Motor neuron (in vitro differentiated cells): Measurements from ENCODE around the gene PRKCH. TPM values are rescaled to one million over a fixed set of nuclear protein-coding genes. Genes with fewer than 3 reads are reported as not detected.

Experiments used
- ATAC-seq, 8 experiments: fragments of 200-7000 bp; cut with Tn5 transposase; replicated peaks in 6 of 8; 2 replicates each; pipeline ENCODE4 v1.8.0; 2021; ENCODE audit warnings: mild to moderate bottlenecking in 8 of 8, moderate library complexity in 8 of 8
- H3K27ac ChIP-seq, 2 donors: fragments of 250-450 bp; sonication (Bioruptor Pico); 2 replicates each; pipeline ENCODE4 v1.9.0; 2021; ENCODE audit warnings: antibody characterized with exemption in 2 of 2, mild to moderate bottlenecking in 2 of 2, moderate library complexity in 1 of 2
- H3K4me1 ChIP-seq, 2 donors: fragments of 250-450 bp; sonication (Bioruptor Pico); replicated peaks in 1 of 2; 2 replicates each; pipeline ENCODE4 v1.6.1; 2021; ENCODE audit warnings: antibody characterized with exemption in 2 of 2, mild to moderate bottlenecking in 2 of 2, moderate library complexity in 1 of 2
- H3K4me3 ChIP-seq, 5 donors: fragments of 250-450 bp; sonication (Bioruptor Pico); 2 replicates each; pipeline ENCODE4 v1.9.0; 2021; ENCODE audit warnings: antibody characterized with exemption in 5 of 5, mild to moderate bottlenecking in 5 of 5, moderate library complexity in 4 of 5
- WGBS, 10 experiments: fragments of 450-650 bp; shearing (Covaris generic); methylation state at CpG; one replicate each; pipeline ENCODE4 v1.0.0; 2022; 5-methylcytosine and 5-hydroxymethylcytosine counted together
- in situ Hi-C, 9 experiments: fragments of 400-800 bp; cut with MboI; loops; one replicate each; pipeline ENCODE4 v1.15.0; 2021; ENCODE audit warnings: low sequenced_read_pairs in 9 of 9, low pct_unique_long_range_greater_than_20kb in 2 of 9; ENCODE audit not compliant: unreplicated experiment in 9 of 9
- total RNA-seq, 8 experiments: library from RNA; unstranded; fragments of 300-600 nt; gene quantifications; 2 replicates each; pipeline versions ENCODE4 v1.2.3 to v1.2.4, GENCODE V29; 2022

The PRKCH gene
- total RNA-seq, 8 experiments from 2014 or later, result 0.33 to 12.9 (median 1.6) TPM

DNA sequence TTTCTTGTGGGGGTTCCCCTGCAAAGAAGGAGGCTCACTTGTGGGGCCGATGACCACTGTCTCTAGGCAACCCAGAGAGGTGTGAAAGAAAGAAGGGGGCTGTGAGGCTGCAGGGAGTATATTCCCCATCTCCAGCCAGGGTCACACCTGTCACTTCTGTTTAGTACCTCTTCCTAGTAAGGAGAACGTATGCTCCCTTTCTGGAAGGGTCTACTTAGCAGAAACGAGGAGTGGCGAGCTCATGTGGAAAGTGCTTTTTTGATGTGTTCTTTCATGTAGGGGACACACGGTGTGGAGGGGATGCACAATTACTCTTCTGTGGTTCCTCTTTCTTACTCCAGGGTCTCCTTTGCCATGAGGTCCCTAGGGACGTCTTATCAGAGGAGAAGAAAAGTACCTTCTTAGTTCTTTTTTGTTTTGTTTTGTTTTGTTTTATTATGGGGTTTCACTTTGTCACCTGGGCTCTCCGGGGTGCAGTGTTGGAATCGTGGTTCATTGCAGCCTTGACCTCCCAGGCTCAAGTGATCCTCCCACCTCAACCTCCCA lies 58.3 kb downstream of the PRKCH start:
- in situ Hi-C loops, result no loop called here
- H3K4me1 ChIP-seq, result no peaks in the 10 kb centered on the region
- ATAC-seq, result peak in 1 of 8 experiments; percentile 34
- no peak overlapping the region for H3K4me3 ChIP-seq
- H3K27ac ChIP-seq, result no peak overlapping the region
- 0 to 84% (median 72%) methylated on average over 1 to 8 of the region's 8 CpGs; no CpG with 5 or more reads in 1 of the 10 experiments for WGBS, 10 experiments

DNA sequence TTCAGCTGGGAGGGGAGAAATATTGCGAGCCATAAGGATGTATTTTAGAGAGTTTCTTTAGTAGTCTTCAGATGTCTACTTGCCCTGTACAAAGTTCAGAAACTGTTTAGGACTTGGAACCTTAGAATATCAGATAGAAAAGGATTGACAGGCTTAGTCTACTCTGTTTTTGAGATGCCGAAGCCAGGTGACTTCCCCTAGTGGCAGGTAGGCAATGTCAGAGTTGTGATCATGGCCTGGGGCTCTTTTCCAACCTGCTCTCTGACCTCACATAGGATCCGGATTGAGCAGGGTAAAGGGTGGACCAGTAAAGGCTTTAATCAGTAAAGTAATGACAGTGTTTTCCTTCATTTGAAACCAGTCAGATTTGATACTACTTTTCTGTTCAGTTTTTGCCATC lies 59.6 kb downstream of the PRKCH start:
- 22 to 100% (median 78%) methylated on average over 1 to 3 of the region's 3 CpGs for WGBS, 10 experiments
- no peak for ATAC-seq
- Histone ChIP-seq H3K27ac (no peak overlapping the region), H3K4me3 (no peak overlapping the region), H3K4me1 (no peaks in the 10 kb centered on the region)
- in situ Hi-C loops, result no loop called here

DNA sequence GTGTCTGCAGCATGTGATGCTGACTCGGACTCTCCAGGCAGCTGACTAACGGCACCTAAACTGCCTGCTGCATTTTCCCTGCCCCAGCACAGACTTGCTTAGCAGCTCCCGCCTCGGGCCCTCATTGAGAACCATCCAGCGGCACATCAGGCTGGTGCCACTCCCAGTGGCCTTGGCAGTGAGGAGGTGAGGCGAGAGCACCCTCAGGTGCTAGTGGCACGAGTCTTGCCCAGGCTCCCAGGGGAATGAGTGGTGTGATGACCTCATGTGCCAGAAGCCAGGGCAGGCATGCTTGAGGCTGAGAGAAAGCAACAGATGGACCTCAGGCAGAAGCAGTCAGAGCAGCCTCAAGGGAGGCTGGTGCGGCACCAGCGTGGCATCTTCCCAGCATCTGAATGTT lies 60.2 kb downstream of the PRKCH start:
- H3K4me1 ChIP-seq, result no peaks in the 10 kb centered on the region
- WGBS, 10 experiments, result 47 to 90% (median 80%) methylated on average over 1 to 5 of the region's 9 CpGs; no CpG with 5 or more reads in 4 of the 10 experiments
- H3K27ac ChIP-seq, result no peak overlapping the region
- H3K4me3 ChIP-seq, result no peak overlapping the region
- in situ Hi-C loops, result no loop called here
- ATAC-seq, result peak in 3 of 8 experiments; percentile 29 to 59 (median 33)

DNA sequence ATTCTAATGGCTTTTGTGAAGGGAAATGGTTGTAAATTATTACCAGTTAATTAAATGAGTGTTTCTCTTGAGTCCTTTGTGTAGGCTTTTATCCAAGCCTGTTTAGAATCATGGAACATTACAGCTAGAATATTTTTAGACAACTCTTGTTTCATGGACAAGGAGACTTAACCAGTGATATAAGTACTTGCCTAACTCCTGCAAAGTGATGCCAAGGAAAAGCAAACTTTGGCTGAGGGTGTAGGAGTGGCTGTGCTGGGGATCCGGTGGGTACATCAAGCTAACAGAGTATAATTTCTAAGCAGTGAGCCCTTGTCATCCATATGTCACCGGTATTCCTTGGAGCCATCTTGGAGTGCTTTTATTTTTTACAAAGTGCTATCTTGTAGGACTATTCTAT lies 61.5 kb downstream of the PRKCH start:
- Histone ChIP-seq H3K4me3 (no peak overlapping the region), H3K27ac (no peak overlapping the region), H3K4me1 (no peaks in the 10 kb centered on the region)
- no peak for ATAC-seq
- in situ Hi-C loops, result no loop called here
- 40 to 92% (median 72%) methylated on average over 1 to 2 of the region's 2 CpGs; no CpG with 5 or more reads in 4 of the 10 experiments for WGBS, 10 experiments

DNA sequence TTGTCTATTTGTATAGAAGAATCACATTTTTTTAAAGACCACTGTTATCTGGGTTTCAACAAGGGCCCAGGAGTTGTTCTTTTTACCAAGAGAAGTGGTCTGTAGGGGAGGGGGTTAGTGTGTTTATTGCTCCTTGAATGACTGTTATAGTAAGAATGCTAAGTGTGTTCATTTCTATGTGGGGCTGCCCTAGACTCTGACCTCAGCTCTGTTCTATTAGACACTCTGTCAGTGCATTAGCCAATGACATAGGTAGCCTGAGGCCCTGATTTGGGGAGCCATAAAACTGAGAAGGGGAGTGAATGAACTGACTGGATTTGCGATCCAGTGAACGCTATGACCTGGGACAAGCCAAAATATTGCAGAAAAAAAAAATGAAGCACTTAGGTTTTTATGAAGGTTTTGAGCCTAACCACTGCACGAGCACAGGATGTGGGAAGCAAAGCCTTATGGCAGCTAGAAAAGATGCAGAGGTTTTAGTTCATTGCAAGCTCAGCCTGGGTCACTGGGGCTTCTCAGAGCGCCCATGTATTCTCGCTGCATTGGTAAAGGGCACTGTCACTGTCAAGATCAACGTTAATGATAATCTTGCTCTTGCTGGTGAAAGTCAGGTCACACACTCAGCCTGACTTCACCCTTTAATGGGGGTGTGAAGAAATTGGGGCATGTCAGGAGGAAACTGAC lies 63.8 kb downstream of the PRKCH start:
- 0 to 100% (median 63%) methylated on average over 1 to 6 of the region's 6 CpGs; no CpG with 5 or more reads in 1 of the 10 experiments for WGBS, 10 experiments
- Histone ChIP-seq H3K4me3 (no peak overlapping the region), H3K27ac (no peak overlapping the region), H3K4me1 (no peaks in the 10 kb centered on the region)
- in situ Hi-C loops, result no loop called here
- peak in 1 of 8 experiments; percentile 35 for ATAC-seq

DNA sequence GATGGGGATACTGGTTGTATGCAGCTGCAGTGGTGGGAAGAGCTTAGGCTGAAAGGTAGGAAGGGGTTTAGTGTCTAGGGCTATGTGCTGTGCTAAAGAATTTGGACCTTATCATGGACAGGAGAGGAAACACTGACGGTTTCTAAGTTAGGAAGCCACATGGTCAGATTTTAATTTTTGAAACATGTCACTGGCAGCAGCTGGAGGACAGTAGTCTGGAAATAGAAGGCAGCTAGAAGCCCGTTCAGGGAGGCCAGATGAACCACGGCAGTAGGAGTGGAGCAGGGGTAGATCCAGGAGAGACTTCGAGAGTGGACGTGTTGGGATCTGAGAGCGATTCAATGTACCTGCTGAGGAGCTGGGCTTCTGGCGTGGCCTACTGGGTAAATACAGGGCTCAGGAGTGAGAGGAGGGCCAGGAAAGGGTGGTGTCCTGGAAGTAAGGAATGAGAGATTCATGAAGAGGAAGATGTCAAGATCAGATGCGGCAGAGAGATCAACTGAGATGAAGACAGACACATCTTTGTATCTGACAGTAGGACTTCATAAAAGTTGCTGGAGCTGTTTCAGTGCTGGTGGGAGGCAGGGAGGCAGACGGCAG lies 64.9 kb downstream of the PRKCH start:
- ATAC-seq, result no peak
- 33 to 95% (median 77%) methylated on average over 1 to 8 of the region's 9 CpGs; no CpG with 5 or more reads in 1 of the 10 experiments for WGBS, 10 experiments
- no peak overlapping the region for H3K4me3 ChIP-seq
- H3K27ac ChIP-seq, result no peak overlapping the region
- no peaks in the 10 kb centered on the region for H3K4me1 ChIP-seq
- in situ Hi-C loops, result no loop called here

DNA sequence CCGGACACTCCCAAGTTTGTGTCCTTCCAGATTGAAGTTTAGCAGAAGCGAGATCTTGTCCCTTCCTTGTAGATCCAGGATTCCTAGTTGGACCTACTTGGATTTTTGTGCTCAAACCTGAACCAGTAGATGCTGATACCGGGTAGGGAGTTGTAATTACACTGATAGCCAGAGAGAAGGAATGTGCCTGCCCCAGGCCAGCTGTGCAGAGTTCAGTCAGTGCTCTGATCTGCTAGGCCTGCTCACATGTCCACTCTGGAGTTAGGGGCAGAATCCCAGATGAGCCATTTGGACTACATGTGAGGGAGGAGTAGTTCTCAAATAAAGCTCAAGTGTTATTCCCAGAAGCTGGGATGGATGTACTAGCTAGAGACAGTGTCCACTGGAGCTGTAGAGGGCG lies 65.7 kb downstream of the PRKCH start:
- WGBS, 10 experiments, result 20 to 100% (median 60%) methylated on average over 1 to 4 of the region's 4 CpGs; no CpG with 5 or more reads in 1 of the 10 experiments
- H3K4me1 ChIP-seq, result no peaks in the 10 kb centered on the region
- no peak overlapping the region for H3K27ac ChIP-seq
- H3K4me3 ChIP-seq, result no peak overlapping the region
- in situ Hi-C loops, result no loop called here
- ATAC-seq, result no peak

DNA sequence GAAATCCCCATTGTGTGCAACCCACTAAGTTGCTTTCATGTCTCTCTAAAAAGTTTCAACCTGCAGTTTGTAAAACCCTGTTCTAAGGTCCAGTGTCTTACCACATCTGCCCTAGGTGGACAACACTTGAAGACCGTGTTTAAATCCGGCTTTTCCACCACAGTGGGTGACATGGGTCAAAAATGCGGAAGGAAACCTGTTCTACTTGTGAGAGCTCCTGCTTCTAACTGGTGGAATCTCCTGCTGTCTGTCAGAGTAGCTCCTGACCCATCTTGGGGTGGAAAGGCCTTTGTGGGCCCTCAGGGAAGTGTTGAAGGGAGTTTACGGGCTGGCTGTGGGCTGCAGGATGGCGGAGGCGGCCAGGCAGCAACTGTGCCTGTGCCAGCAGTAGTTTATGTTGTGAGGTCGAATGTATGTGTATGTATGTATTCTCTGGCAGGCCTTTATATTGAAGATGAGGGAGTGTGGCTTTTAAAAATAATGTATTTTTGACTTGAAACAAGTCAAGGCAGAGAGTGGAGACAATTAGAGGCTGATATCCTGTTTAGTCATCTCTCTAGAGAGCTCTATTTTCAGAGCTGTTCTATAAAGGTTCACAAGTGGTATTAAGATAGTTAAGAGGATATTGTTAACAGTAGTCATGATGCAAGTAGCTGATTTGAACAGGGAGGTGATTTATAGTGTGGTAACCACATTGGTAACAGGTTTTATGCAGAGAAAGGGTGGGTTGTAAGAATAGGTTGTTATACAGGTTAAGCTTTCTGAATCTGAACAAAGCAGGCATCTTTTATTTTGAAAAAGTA lies 67.0 kb downstream of the PRKCH start:
- no peaks in the 10 kb centered on the region for H3K4me1 ChIP-seq
- in situ Hi-C loops, result no loop called here
- peak in 1 of 8 experiments; percentile 61 for ATAC-seq
- 33 to 100% (median 88%) methylated on average over 1 to 6 of the region's 7 CpGs; no CpG with 5 or more reads in 1 of the 10 experiments for WGBS, 10 experiments
- H3K4me3 ChIP-seq, result no peak overlapping the region
- H3K27ac ChIP-seq, result no peak overlapping the region

DNA sequence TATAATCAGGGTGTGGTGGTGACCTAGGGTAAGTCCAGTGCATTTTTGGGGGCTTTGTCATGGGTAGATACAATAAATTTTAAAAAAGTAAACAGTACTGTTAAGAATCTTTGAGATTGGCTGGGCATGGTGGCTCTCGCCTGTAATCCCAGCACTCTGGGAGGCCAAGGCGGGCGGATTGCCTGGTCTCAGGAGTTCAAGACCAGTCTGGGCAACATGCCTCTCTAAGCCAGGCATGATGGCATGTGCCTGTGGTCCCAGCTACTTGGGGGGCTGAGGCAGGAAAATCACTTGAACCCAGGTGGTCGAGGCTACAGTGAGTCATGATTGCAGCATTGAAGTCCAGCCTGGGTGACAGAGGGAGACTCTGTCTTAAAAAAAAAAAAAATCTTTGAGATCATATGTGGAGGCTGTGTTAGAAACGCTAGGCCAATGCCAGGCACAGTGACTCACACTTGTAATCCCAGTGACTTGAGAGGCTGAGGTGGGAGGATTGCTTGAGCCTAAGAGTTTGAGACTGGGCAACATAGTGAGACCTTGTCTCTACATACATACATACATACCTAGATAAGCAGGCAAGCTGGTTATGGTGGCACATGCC lies 67.7 kb downstream of the PRKCH start:
- in situ Hi-C loops, result no loop called here
- Histone ChIP-seq H3K4me3 (no peak overlapping the region), H3K27ac (no peak overlapping the region), H3K4me1 (no peaks in the 10 kb centered on the region)
- WGBS, 10 experiments, result 61 to 100% (median 86%) methylated on average over 2 to 4 of the region's 5 CpGs; no CpG with 5 or more reads in 5 of the 10 experiments
- ATAC-seq, result no peak

DNA sequence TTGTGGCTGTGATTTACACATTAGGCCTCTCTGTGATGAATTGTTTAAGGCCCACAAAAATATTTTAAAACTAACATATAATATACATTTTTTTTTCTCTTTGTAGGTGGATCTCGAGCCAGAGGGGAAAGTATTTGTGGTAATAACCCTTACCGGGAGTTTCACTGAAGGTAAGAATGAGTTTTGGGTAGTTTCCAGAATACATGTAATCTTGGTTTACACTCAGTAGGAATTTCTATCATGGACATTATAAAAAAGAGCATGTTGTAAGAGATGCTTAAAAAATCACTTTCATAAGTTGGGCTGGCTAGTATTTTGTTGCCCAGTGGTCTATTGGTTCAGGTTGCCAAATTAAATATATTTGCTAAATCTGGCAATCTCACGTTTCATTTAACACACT lies 69.7 kb downstream of the PRKCH start:
- in situ Hi-C loops, result no loop called here
- 0 to 100% (median 65%) methylated on average over 1 to 3 of the region's 3 CpGs; no CpG with 5 or more reads in 1 of the 10 experiments for WGBS, 10 experiments
- ATAC-seq, result no peak
- Histone ChIP-seq H3K4me1 (no peaks in the 10 kb centered on the region), H3K27ac (no peak overlapping the region), H3K4me3 (no peak overlapping the region)

DNA sequence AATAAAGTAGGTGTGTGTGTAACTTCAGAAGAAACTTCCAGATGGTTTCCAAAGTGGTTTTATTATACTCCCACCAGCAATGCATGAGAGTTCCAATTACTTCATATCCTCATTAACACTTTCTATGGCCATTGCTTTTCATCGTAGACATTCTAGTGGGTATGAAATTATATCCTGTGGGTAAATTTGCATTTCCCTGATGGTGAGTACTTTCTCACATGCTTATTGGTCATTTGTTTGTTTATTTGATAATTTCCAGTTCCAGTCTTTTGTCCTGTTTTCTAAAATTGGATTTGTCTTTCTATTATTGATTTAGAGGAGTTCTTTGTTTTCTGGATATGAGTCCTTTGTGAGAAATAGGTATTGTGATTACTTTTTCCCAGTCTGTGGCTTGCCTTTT lies 70.9 kb downstream of the PRKCH start:
- H3K4me3 ChIP-seq, result no peak overlapping the region
- in situ Hi-C loops, result no loop called here
- 17 to 100% (median 92%) methylated on average over 1 of the region's 1 CpG; no CpG with 5 or more reads in 3 of the 10 experiments for WGBS, 10 experiments
- no peak overlapping the region for H3K27ac ChIP-seq
- H3K4me1 ChIP-seq, result no peaks in the 10 kb centered on the region
- no peak for ATAC-seq

DNA sequence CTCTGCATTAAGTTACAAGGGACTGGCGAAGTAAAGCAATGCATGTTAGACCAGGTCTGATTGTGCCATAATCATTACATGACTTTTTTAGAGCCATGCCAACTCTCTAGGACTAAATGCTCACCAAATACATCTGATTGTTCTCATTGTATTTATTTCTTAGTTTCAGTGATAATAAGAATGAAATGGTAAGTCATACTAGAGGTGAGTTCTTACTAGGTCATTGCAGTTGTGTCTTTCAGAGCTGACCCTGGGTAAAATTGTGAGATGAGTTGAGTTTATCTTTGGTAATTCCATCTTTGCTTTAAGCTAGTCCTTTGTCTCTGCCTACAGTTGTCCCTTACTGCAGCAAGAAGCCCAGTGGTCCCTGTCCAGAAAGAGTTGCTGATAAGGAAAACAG lies 73.2 kb downstream of the PRKCH start:
- H3K27ac ChIP-seq, result no peak overlapping the region
- 13 to 100% (median 78%) methylated on average over 1 of the region's 1 CpG; no CpG with 5 or more reads in 4 of the 10 experiments for WGBS, 10 experiments
- in situ Hi-C loops, result no loop called here
- no peaks in the 10 kb centered on the region for H3K4me1 ChIP-seq
- ATAC-seq, result no peak
- H3K4me3 ChIP-seq, result no peak overlapping the region
